ENCODE data around the gene MAPK12.

The MAPK12 gene

GRCh38 chr22:50211147-50211546 is 50.3 kb downstream of the MAPK12 start:
- Histone ChIP-seq H3K36me3 (ENCODE audit: insufficient read depth, low read length) (peaks cover 23% of the 10 kb centered on the region; the same call in 1 of the 2 replicates), H4K20me1 (ENCODE audit: insufficient read depth, low read length, poor library complexity, severe bottlenecking) (peaks cover 3% of the 10 kb centered on the region)
- TF ChIP-seq CTCF (conservative IDR thresholded peaks at IDR 0.05; ENCODE audit: low read length), result no peak
- no peak for TF ChIP-seq EZH2phosphoT487 (IDR thresholded peaks at IDR 0.05; ENCODE audit: borderline replicate concordance)

GRCh38 chr22:50210378-50211139 is 50.9 kb downstream of the MAPK12 start:
- Histone ChIP-seq H3F3A (ENCODE audit: low read depth) (no peaks in the 10 kb centered on the region), H3K9me3 (ENCODE audit: insufficient read depth, low read depth, low read length) (no peaks in the 10 kb centered on the region), H3K36me3 (ENCODE audit: insufficient read depth, low read length) (peaks cover 18% of the 10 kb centered on the region; the same call in 1 of the 2 replicates), H3K79me2 (ENCODE audit: insufficient read depth, low read length) (no peaks in the 10 kb centered on the region), H3K4me3 (ENCODE audit: low read length, poor library complexity, severe bottlenecking) (no peak overlapping the region), H4K20me1 (ENCODE audit: insufficient read depth, low read length, poor library complexity, severe bottlenecking) (peaks cover 3% of the 10 kb centered on the region), H3K4me2 (ENCODE audit: low read depth, low read length, poor library complexity, severe bottlenecking) (no peak overlapping the region), H3K9me2 (replicated peaks; ENCODE audit: low read depth, low read length) (no peaks in the 10 kb centered on the region), H3K9ac (ENCODE audit: low read depth, low read length, poor library complexity, severe bottlenecking) (no peak overlapping the region), H3K27me3 (ENCODE audit: insufficient read depth, low read length, poor library complexity, severe bottlenecking) (no peaks in the 10 kb centered on the region), H2AFZ (ENCODE audit: low read length) (no peak overlapping the region), H3K4me1 (ENCODE audit: insufficient read depth, low read length, poor library complexity, severe bottlenecking) (peaks cover 18% of the 10 kb centered on the region)
- TF ChIP-seq CTCF (conservative IDR thresholded peaks at IDR 0.05; ENCODE audit: low read length) (no peak), EZH2phosphoT487 (IDR thresholded peaks at IDR 0.05; ENCODE audit: borderline replicate concordance) (no peak)

More at GRCh38 chr22:50211147-50211546, 50.3 kb downstream of the MAPK12 start:
- H3K9ac ChIP-seq (ENCODE audit: low read depth, low read length, poor library complexity, severe bottlenecking), result no peak overlapping the region
- H3K4me1 ChIP-seq (ENCODE audit: insufficient read depth, low read length, poor library complexity, severe bottlenecking), result peaks cover 16% of the 10 kb centered on the region
- no peak overlapping the region for H2AFZ ChIP-seq (ENCODE audit: low read length)
- H3K4me3 ChIP-seq (ENCODE audit: low read length, poor library complexity, severe bottlenecking), result no peak overlapping the region
- no peaks in the 10 kb centered on the region for H3K9me2 ChIP-seq (replicated peaks; ENCODE audit: low read depth, low read length)
- no peaks in the 10 kb centered on the region for H3K79me2 ChIP-seq (ENCODE audit: insufficient read depth, low read length)
- H3F3A ChIP-seq (ENCODE audit: low read depth), result no peaks in the 10 kb centered on the region
- no peak overlapping the region for H3K4me2 ChIP-seq (ENCODE audit: low read depth, low read length, poor library complexity, severe bottlenecking)
- no peaks in the 10 kb centered on the region for H3K27me3 ChIP-seq (ENCODE audit: insufficient read depth, low read length, poor library complexity, severe bottlenecking)
- H3K9me3 ChIP-seq (ENCODE audit: insufficient read depth, low read depth, low read length), result no peaks in the 10 kb centered on the region

GRCh38 chr22:50209893-50210292 is 51.6 kb downstream of the MAPK12 start:
- H3K9me2 ChIP-seq (replicated peaks; ENCODE audit: low read depth, low read length), result no peaks in the 10 kb centered on the region
- H3F3A ChIP-seq (ENCODE audit: low read depth), result no peaks in the 10 kb centered on the region
- H3K79me2 ChIP-seq (ENCODE audit: insufficient read depth, low read length), result no peaks in the 10 kb centered on the region
- H3K4me1 ChIP-seq (ENCODE audit: insufficient read depth, low read length, poor library complexity, severe bottlenecking), result peaks cover 18% of the 10 kb centered on the region
- H3K4me2 ChIP-seq (ENCODE audit: low read depth, low read length, poor library complexity, severe bottlenecking), result no peak overlapping the region
- no peak overlapping the region for H3K4me3 ChIP-seq (ENCODE audit: low read length, poor library complexity, severe bottlenecking)
- TF ChIP-seq CTCF (conservative IDR thresholded peaks at IDR 0.05; ENCODE audit: low read length) (peak; percentile 87), EZH2phosphoT487 (IDR thresholded peaks at IDR 0.05; ENCODE audit: borderline replicate concordance) (no peak)
- no peaks in the 10 kb centered on the region for H3K9me3 ChIP-seq (ENCODE audit: insufficient read depth, low read depth, low read length)
- H3K36me3 ChIP-seq (ENCODE audit: insufficient read depth, low read length), result peaks cover 16% of the 10 kb centered on the region; the same call in 1 of the 2 replicates
- peaks cover 3% of the 10 kb centered on the region for H4K20me1 ChIP-seq (ENCODE audit: insufficient read depth, low read length, poor library complexity, severe bottlenecking)
- H3K9ac ChIP-seq (ENCODE audit: low read depth, low read length, poor library complexity, severe bottlenecking), result no peak overlapping the region
- H2AFZ ChIP-seq (ENCODE audit: low read length), result no peak overlapping the region
- no peaks in the 10 kb centered on the region for H3K27me3 ChIP-seq (ENCODE audit: insufficient read depth, low read length, poor library complexity, severe bottlenecking)
